Subcutaneous adipose tissue (tissue), 4 donors: Measurements from ENCODE around the gene ADAM8. TPM values are rescaled to one million over a fixed set of nuclear protein-coding genes. Genes with fewer than 3 reads are reported as not detected.

Source experiments
- CTCF ChIP-seq: fragments of 450-650 bp; IDR thresholded peaks from one replicate; pipeline ENCODE4 v1.5.1; 2016; ENCODE audit warnings: low read depth, mild to moderate bottlenecking, control low read depth, antibody characterized with exemption, moderate library complexity
- total RNA-seq, 4 donors: library from RNA; depleted of rRNA; stranded (reverse); fragments of >200 nt; gene quantifications; one replicate each; pipeline ENCODE4 v1.1.0, GENCODE V29; 2016

Gene ADAM8
- total RNA-seq, 4 donors from 2014 or later: 0.65 to 27.9 (median 3.3) TPM

GRCh38 chr10:133306941-133307379, 30.3 kb upstream of the ADAM8 start:
- no peak for TF ChIP-seq CTCF

GRCh38 chr10:133306097-133306476, 29.4 kb upstream of the ADAM8 start:
- TF ChIP-seq CTCF: no peak

- TF ChIP-seq CTCF: no peak
Observed at GRCh38 chr10:133303206-133303605, 26.5 kb upstream of the ADAM8 start.

- TF ChIP-seq CTCF: no peak
Observed at GRCh38 chr10:133302230-133302629, 25.6 kb upstream of the ADAM8 start.

GRCh38 chr10:133299738-133300137, 23.1 kb upstream of the ADAM8 start:
- no peak for TF ChIP-seq CTCF

- no peak for TF ChIP-seq CTCF
Observed at GRCh38 chr10:133299224-133299623, 22.6 kb upstream of the ADAM8 start.

GRCh38 chr10:133298466-133298865, 21.8 kb upstream of the ADAM8 start:
- TF ChIP-seq CTCF: no peak
